Activated CD8-positive, alpha-beta memory T cell treated with anti-CD3 and anti-CD28 coated beads, Interleukin-2, amount 50 U/mL, for 4 hours (primary cell): Measurements from ENCODE around the gene APOE.
"Not testable (repeated sequence)": the region's sequence is repeated elsewhere in the genome, so short reads cannot be mapped to it uniquely, and the experiment has no call there.

Experiments used
- DNase-seq: peaks from one replicate; pipeline ENCODE4 v3.0.0-alpha.2; 2020

The APOE gene

GRCh38 chr19:44912854-44913253 lies 7.3 kb downstream of the APOE start:
- DNase-seq, result no peak

GRCh38 chr19:44913512-44914432 lies 8.2 kb downstream of the APOE start:
- not testable (repeated sequence) for DNase-seq

- DNase-seq, result peak; percentile 77
These were observed 9.0 kb downstream of the APOE start, which contains the start of gene APOC1 for GRCh38 chr19:44914433-44915206. Gene APOC1, plus strand, starts transcription at chr19:44914608. Its CDS starts 284 bp downstream, at chr19:44914892.

- no peak for DNase-seq
These were observed 18.7 kb downstream of the APOE start for GRCh38 chr19:44924243-44924725.

GRCh38 chr19:44925114-44925891 lies 19.7 kb downstream of the APOE start:
- no peak for DNase-seq

GRCh38 chr19:44926245-44927077 lies 20.9 kb downstream of the APOE start:
- DNase-seq, result not testable (repeated sequence)

GRCh38 chr19:44927746-44928145 lies 22.1 kb downstream of the APOE start:
- no peak for DNase-seq

GRCh38 chr19:44930088-44930487 lies 24.5 kb downstream of the APOE start:
- no peak for DNase-seq

- DNase-seq, result no peak
These were observed 25.9 kb downstream of the APOE start for GRCh38 chr19:44931541-44931940.

GRCh38 chr19:44939668-44940067 lies 34.1 kb downstream of the APOE start:
- no peak for DNase-seq

- DNase-seq, result no peak
These were observed 36.5 kb downstream of the APOE start, which contains the start of gene APOC4 for GRCh38 chr19:44942067-44942571. Gene APOC4, plus strand, starts transcription at chr19:44942237. Its CDS starts 41 bp downstream, at chr19:44942278.

- no peak for DNase-seq
These were observed 38.2 kb downstream of the APOE start for GRCh38 chr19:44943801-44944249.

GRCh38 chr19:44947041-44947581 lies 41.5 kb downstream of the APOE start:
- no peak for DNase-seq

- DNase-seq, result no peak
These were observed 42.6 kb downstream of the APOE start for GRCh38 chr19:44948237-44948636.

- DNase-seq, result no peak
These were observed 43.3 kb downstream of the APOE start for GRCh38 chr19:44948763-44949374.

GRCh38 chr19:44949550-44949949 lies 44.0 kb downstream of the APOE start:
- DNase-seq, result no peak

- DNase-seq, result peak; percentile 52
These were observed 45.9 kb downstream of the APOE start for GRCh38 chr19:44951179-44952159.

GRCh38 chr19:44954278-44954648 lies 48.7 kb downstream of the APOE start:
- DNase-seq, result no peak
